ENCODE measurements around the gene DPH2. TPM values are rescaled to one million over a fixed set of nuclear protein-coding genes. Genes with fewer than 3 reads are reported as not detected.

The DPH2 gene
- polyA plus RNA-seq, 1 donor from 2014 or later: 26.0 TPM

- no peak for TF ChIP-seq EZH2 (IDR thresholded peaks at IDR 0.05; ENCODE audit: borderline replicate concordance, insufficient read depth, low read length, poor library complexity, severe bottlenecking)
Measured at GRCh38 chr1:44016890-44017400, 47.1 kb downstream of the DPH2 start (continued).

- Histone ChIP-seq H3K9ac (ENCODE audit: low read length) (no peak overlapping the region), H3K27me3 (ENCODE audit: insufficient read depth, low read depth, low read length) (no peaks in the 10 kb centered on the region), H3K36me3 (ENCODE audit: insufficient read depth, low read length) (no peaks in the 10 kb centered on the region), H4K20me1 (ENCODE audit: insufficient read depth) (no peaks in the 10 kb centered on the region), H3K27ac (ENCODE audit: low read length) (no peak overlapping the region), H2AFZ (ENCODE audit: low read depth, low read length) (no peak overlapping the region), H3F3A (ENCODE audit: insufficient read depth, low read length, poor library complexity, severe bottlenecking) (no peaks in the 10 kb centered on the region), H3K9me3 (ENCODE audit: low read length) (no peaks in the 10 kb centered on the region), H3K79me2 (replicated peaks; ENCODE audit: insufficient read depth, low read length) (no peaks in the 10 kb centered on the region), H3K4me2 (ENCODE audit: low read length) (no peak overlapping the region), H3K9me2 (ENCODE audit: insufficient read depth, low read length) (no peaks in the 10 kb centered on the region), H3K4me3 (ENCODE audit: low read length) (no peak overlapping the region)
- no peak for TF ChIP-seq REST (IDR thresholded peaks at IDR 0.05; ENCODE audit: borderline replicate concordance)
- no peak for TF ChIP-seq SMC3 (conservative IDR thresholded peaks at IDR 0.05; ENCODE audit: poor library complexity)
- TF ChIP-seq CTCF (IDR thresholded peaks at IDR 0.05; ENCODE audit: poor library complexity, severe bottlenecking): no peak
- no peak for TF ChIP-seq TAF1 (IDR thresholded peaks at IDR 0.05; ENCODE audit: low read depth)
- no peak for TF ChIP-seq MXI1 (conservative IDR thresholded peaks at IDR 0.05; ENCODE audit: poor library complexity, severe bottlenecking)
Measured at GRCh38 chr1:44019466-44019948, 49.7 kb downstream of the DPH2 start.

GRCh38 chr1:44020464-44020863 is 50.7 kb downstream of the DPH2 start:
- H3K9ac ChIP-seq (ENCODE audit: low read length): no peak overlapping the region

More at GRCh38 chr1:44020464-44020863, 50.7 kb downstream of the DPH2 start:
- no peak overlapping the region for H2AFZ ChIP-seq (ENCODE audit: low read depth, low read length)
- no peaks in the 10 kb centered on the region for H3K36me3 ChIP-seq (ENCODE audit: insufficient read depth, low read length)
- no peaks in the 10 kb centered on the region for H3K79me2 ChIP-seq (replicated peaks; ENCODE audit: insufficient read depth, low read length)
- no peaks in the 10 kb centered on the region for H3F3A ChIP-seq (ENCODE audit: insufficient read depth, low read length, poor library complexity, severe bottlenecking)
- TF ChIP-seq MXI1 (conservative IDR thresholded peaks at IDR 0.05; ENCODE audit: poor library complexity, severe bottlenecking): no peak
- TF ChIP-seq RAD21 (conservative IDR thresholded peaks at IDR 0.05): no peak
- TF ChIP-seq POLR2AphosphoS5 (IDR thresholded peaks at IDR 0.05): no peak
- TF ChIP-seq EP300 (conservative IDR thresholded peaks at IDR 0.05; ENCODE audit: poor library complexity, severe bottlenecking): no peak
- no peak for TF ChIP-seq EZH2 (IDR thresholded peaks at IDR 0.05; ENCODE audit: borderline replicate concordance, insufficient read depth, low read length, poor library complexity, severe bottlenecking)
- no peak for TF ChIP-seq CTCF (IDR thresholded peaks at IDR 0.05; ENCODE audit: poor library complexity, severe bottlenecking)
- no peak for TF ChIP-seq SMC3 (conservative IDR thresholded peaks at IDR 0.05; ENCODE audit: poor library complexity)
- no peak for TF ChIP-seq TAF1 (IDR thresholded peaks at IDR 0.05; ENCODE audit: low read depth)
- TF ChIP-seq REST (IDR thresholded peaks at IDR 0.05; ENCODE audit: borderline replicate concordance): no peak
- no peaks in the 10 kb centered on the region for H3K27me3 ChIP-seq (ENCODE audit: insufficient read depth, low read depth, low read length)
- H3K9me2 ChIP-seq (ENCODE audit: insufficient read depth, low read length): no peaks in the 10 kb centered on the region
- no peak overlapping the region for H3K4me2 ChIP-seq (ENCODE audit: low read length)
- no peak overlapping the region for H3K27ac ChIP-seq (ENCODE audit: low read length)
- no peak overlapping the region for H3K4me3 ChIP-seq (ENCODE audit: low read length)
- H4K20me1 ChIP-seq (ENCODE audit: insufficient read depth): no peaks in the 10 kb centered on the region
- no peaks in the 10 kb centered on the region for H3K9me3 ChIP-seq (ENCODE audit: low read length)
